Raji (cell line): ENCODE data around the gene RYR2.

ENCODE experiments used
- POLR2A ChIP-seq: IDR thresholded peaks from 2 replicates; pipeline ENCODE4 v1.6.1; 2011; ENCODE audit warnings: low read depth, low read length, control low read depth; ENCODE audit not compliant: insufficient read depth

The RYR2 gene

DNA sequence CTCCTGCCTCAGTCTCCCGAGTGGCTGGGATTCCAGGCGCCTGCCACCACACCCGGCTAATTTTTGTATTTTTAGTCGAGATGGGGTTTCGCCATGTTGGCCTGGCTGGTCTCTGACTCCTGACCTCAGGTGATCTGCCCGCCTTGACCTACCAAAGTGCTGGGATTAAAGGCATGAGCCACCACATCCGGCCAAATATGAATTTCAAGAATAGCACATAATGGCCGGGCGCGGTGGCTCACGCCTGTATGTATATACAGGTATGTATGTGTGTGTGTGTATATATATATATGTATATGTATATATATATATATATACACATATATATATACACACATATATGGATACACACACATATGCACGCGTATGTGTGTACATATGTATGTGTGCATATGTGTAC is 753.6 kb downstream of the RYR2 start:
- no peak for TF ChIP-seq POLR2A

DNA sequence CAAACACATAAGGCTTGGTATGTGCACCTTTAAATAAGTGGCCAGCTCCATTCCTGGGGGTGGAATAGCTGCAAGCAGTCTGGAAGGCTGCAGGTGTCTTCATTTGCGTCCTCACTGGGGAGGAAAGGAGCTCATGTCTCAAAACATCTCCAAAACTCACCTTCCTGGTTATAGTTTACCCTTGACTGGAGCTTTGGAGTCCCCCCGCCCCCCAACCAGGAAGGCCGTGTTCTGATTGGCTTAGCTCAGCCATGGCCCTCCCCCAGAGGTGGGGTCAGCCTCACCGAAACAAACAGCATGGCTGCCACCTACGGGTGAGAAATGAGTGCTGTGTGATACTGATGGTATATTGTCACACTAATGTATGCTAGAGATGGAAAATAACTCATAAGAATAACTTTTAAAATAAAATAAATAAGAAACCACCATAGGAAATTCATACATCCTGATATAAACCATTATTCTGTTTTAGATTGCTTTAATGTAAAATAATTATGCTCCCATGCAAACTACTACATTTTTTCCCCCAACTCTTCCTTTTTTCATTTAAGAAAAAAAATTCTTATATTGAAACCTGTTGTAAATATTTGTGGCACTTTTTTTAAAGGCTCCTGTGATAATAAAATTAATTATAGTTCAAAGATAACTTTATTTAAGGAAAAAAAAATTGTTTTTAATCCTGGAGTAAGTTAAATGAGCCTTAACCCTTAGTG is 757.9 kb downstream of the RYR2 start:
- no peak for TF ChIP-seq POLR2A

DNA sequence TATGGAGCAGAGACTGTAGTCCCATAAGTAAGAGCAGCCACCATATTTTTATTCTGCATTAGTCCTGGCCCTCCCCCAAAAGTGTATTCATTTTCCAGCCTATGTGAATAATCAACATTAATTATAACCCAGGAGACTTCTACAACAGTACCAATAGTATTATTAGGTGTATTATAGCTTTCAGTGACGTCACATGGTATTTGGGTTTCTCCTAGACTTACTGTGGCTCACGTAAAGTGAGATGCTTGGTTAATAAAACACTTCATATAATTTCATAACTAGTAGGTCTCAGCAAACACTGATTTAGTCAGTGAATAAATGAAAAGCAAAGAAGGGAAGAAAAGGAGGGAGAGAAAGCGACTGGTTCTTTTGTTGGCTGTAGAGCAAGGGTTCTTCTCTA is 762.5 kb downstream of the RYR2 start:
- TF ChIP-seq POLR2A = no peak

DNA sequence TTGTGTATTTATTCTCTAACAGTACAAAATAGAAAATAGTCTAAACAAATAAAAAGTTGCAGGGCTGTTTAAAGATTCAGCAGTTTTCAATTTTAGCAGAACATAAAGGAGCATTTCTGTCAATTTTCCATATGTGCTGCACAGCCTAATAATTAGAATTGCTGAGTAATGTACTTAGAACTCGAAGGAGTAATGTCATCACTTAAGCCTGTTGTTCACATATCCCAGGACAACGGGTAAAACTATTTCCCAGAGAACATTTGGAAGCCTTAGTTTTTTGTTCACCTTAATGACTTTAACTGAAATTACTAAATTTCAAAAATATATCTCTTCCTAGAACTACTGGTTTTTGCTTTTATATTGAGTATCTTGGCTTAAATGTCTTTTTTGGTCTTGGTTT is 767.1 kb downstream of the RYR2 start:
- no peak for TF ChIP-seq POLR2A

DNA sequence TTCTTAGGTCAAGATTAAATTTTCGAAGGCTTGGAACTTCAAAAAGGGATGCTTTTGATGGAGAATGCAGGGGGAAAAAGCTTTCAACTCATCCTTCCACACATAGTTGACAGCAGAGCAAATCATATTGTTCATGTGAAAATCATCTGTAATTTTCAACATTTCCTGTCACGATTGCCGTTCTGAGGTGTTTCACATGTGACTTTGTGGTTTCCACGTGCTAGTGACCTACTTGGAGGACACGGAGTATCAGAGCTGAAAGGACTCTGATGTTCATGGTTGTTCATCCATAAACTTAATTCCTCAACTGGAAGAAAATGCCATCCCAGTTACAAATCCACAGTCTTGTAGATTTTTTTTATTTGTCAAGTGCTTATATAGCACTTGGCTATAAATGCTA is 769.6 kb downstream of the RYR2 start:
- TF ChIP-seq POLR2A = no peak

DNA sequence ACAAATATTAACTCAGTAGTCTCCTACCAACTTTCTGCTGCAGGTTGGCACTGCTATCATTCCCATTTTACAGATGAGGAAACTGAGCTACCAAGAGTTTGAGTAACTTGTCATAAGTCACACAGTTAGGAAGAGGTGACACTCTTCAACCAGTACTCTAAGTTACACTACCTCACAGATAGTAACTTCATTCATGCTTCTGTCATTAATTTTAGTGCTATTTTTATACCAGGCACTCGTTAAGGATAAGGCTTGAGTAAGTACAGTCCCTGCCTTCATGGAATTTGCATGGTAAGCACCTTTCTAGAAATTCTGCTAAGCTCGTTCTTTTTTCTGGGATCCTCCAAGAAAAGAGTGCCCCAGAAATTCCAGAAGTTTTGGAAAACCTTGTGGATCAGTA is 770.1 kb downstream of the RYR2 start:
- TF ChIP-seq POLR2A = no peak

DNA sequence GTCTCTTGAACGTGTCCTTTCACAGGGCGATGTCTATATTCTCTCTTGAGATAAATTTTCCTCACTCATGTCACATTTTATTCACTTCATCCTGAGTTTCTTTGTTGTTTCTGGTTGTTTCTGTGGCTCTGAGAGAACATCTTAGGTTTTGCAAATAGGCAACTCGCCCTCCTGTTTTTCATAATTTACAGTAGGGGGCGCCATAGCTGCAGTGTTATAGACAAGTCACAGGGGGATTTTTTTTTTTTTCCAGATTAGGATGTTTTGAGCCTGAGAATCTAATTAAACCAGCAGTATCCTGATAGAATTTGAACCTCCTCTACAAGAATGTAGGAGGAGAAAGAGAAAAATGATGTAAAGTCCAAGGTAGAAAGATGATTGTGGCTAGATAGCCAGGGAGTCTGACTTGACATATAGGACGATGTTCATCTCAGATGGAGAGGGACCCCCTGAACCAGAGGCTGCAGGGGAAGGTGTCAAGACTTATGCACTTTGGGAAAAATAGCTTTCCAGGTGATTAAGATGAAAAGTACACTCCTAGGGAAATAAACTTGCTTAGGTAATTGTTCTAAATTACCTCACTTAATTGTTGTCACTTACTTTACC is 772.4 kb downstream of the RYR2 start:
- TF ChIP-seq POLR2A = no peak

DNA sequence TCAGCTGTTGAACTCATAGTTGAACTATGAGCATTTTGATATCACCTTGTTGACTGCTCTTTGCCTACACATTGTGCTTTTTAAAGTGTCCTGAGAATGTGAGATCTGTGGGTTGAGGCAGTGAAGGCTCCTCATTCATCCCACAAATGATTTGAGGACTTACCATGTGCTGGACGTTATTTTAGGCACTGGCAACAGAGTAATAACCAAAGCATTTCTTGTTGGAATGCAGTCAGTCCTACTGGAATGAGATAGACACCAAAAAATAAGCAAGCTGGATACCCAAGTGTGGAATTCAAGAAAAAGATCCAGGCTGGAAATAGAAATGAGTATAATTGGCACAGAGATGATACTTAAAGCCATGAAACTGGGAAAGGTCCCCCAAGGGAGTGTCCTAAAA is 775.3 kb downstream of the RYR2 start:
- TF ChIP-seq POLR2A = no peak

DNA sequence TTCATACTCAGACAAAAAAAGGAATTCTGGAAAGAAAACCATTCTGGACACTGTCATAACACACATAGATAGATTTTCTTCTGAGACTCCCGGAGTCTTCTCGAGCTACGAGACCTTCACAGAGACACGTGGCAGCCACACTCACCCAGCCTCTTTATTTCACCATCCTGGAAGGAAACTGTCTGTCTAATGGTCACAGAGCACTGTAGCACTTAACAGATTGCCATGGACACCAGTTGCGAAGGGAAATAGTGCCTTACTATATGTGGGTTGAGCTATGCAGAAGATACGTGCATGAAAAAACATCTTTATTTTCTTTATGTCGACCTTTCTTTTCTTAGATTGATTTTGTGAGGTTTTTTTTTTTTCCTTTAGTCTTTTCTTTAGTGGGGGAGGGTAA is 790.9 kb downstream of the RYR2 start:
- no peak for TF ChIP-seq POLR2A

DNA sequence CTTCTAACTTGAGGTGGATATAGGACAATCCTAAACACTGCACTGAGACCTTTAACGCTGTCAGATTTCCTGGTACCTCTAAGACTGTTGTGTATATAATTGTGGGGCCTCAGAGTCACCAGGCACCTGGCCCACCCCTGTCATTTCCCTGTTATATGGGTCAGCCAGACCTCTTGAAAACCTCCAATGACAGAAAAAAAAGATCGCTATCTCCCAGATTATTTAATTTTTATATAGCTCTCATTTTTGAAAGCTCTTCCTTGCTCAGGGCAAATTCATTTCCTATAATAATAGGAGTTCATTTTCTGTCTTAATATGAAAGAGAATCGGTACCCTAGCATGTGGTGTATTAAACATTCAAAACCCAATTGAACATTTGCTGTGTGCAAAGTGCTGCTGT is 792.1 kb downstream of the RYR2 start:
- TF ChIP-seq POLR2A = no peak

DNA sequence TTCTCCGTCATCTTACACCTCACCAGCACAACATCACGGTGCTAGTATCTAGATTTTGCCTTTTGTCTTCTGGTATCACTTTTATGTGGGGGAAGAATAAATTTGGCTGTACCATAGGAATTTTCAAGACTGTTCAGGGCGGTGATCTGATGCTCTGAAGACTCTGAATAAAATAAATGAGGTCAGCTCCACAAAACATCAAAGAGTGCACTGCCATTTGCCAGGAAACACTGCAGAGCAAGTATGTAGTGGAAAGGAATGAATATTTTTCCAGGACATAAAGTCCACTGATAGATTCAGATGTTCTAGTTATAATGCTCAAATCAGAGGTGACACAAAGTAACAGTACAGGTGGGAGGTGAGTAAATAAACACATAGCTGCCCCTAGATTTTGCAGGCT is 792.5 kb downstream of the RYR2 start:
- TF ChIP-seq POLR2A = no peak

DNA sequence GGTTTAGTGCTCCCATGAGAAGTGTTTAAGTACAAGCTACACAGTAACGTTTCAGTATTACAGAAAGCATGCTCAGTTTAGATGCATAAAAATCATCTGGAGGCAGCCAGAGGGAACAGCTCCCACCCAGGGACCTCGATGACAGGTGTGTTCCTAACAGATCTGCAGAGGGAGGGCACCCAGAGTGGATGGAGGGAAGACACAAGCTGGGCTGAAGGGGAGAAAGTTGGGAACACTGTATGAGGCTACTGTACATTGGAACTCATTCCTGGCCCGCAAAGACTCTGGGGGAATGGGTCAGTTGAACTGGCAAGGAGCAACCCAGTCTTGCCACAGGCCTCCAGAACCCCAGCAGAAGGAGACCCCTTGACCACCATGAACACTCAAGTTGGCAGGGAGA is 796.3 kb downstream of the RYR2 start:
- no peak for TF ChIP-seq POLR2A

DNA sequence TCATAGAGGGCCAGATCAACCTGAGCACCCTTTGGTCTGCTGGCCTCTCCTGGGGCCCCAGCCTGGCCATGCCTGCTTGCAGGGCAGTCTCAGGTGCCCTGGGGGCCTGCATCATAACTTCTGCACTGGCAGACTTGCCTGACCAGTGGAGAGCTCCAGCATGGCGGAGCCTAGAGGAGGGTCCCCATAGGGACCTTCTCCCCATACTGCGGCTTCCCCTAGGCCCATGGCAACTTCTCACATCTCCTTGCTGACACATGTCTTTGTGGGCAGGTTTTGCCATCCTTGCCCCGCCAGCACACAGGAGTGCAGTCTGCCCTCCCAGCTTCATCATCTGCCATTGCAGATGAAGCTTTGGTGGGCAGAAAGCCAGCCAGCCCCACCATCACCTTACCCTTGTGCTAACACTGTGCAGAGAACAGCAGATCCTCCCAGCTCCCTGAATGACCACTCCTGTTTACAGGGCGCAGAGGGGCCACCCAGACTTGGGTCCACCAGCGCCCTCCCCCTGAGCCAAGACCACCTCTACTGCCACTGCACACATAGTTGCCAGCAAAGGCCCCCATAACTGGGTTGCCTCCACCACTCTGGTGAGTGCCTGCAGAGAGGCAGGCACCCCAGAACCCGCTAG is 797.0 kb downstream of the RYR2 start:
- TF ChIP-seq POLR2A = no peak

DNA sequence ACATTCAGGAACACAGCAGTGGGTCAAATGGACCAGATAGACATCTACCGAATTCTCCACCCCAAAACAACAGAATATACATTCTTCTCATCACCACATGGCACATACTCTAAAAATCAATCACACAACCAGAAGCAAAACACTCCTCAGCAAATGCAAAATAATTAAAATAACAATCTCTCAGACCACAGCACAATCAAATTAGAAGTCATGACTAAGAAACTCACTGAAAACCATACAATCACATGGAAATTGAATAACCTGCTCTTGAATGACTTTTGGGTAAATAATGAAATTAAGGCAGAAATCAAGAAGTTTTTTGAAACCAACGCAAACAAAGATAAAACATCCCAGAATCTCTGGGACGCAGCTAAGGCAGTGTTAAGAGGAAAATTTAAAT is 799.5 kb downstream of the RYR2 start:
- TF ChIP-seq POLR2A = no peak

DNA sequence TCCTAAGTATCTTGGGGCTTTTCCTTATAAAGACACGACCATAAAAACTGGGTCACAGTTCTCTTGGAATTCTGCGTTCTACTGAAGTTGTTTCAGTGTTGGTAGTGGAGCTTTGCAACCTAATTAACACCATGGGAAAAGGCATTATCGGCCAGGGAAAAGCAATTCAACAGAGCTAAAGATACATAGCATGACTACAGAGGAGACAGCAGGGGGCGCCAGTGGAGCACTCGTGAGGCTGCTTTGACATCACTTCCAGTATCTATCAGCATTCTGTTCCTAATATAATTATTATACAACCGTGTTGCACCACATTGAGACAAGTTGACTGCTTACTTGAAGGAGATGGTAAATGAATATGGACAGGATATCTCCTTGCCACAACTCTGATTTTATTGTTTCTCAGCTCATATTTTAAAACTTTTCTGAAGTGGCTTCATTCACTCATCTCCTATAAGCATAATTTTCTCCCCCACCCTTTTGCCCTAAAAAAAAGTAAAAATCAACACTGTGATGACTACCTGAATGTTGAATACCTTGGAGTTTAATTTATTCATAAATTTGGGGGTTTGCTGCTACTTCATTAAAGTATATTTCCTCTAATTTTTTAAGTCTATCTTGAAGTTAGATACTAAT is 809.3 kb downstream of the RYR2 start:
- no peak for TF ChIP-seq POLR2A

DNA sequence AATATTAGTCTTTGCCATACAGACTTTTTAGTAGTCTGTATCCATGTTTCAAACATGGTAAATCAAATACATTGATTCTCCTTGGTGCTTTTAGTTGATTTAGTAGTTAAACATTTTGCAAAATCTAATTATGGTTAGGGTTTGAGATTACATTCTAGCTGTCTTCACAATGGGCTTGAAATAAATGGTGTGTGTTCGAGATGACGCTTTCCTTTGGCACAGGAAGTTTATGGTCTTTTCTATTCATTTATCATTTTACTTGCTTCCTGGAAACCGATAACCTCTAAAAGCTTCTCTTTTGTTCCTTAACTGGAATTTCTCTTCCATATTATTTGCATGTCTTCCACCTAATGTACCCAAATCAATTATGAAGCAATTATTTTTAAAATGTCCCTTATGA is 810.4 kb downstream of the RYR2 start:
- no peak for TF ChIP-seq POLR2A

DNA sequence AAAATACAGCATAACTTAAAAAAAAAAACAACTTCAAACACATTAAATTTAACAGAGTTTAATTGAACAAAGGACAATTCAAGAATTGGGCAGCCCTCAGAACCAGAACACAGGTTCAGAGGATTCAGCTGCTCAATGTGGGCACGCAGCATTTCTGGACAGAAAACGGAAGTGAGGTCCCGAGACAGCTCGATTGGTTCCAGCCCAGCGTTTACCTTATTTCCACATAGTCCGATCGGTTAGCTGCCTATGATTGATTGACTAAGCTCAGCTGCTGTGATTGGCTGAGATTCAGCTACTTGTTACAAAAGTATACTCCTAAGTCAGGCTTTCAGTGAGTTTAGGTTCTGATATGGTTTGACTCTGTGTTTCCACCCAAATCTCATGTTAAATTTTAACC is 815.5 kb downstream of the RYR2 start:
- no peak for TF ChIP-seq POLR2A

DNA sequence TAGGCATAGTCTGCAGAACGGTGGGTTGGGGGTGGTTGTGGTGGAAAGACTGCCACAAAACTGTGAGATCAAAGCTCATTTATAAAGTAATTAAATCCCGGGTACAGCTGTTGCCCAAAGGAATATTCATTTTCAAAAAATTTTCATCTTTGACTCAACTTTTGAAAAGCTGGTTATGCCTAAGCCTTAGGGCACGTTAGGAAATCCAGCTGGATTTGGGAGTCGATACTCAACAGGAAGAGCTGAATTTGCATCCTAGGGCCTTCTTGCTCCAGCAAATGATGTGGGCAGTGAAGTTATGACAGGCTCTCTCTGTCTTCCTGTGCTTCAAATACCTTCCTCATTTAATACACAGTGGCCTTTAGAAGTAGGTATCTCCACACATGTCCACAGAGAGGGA is 817.0 kb downstream of the RYR2 start:
- no peak for TF ChIP-seq POLR2A
